ENCODE measurements around the gene KCTD8.

- TF ChIP-seq CTCF (IDR thresholded peaks at IDR 0.05): peak; percentile 16; the same call in 1 of the 2 replicates
- no peak for TF ChIP-seq ZFX (IDR thresholded peaks at IDR 0.05; ENCODE audit: borderline replicate concordance)
These were observed 775 bp downstream of the KCTD8 start for GRCh38 chr4:44447563-44448504.
